Measurements from ENCODE around the gene KRT27.

The KRT27 gene

GRCh38 chr17:40794466-40794865 lies 12.1 kb upstream of the KRT27 start:
- TF ChIP-seq ESRRG (CRISPR knock-in tag; IDR thresholded peaks at IDR 0.05) = no peak
- ATAC-seq = no peak

GRCh38 chr17:40793832-40794231 lies 11.5 kb upstream of the KRT27 start:
- no peak for ATAC-seq
- no peak for TF ChIP-seq POU6F1 (CRISPR knock-in tag; IDR thresholded peaks at IDR 0.05; ENCODE audit: borderline replicate concordance, low read depth)
- no peak for TF ChIP-seq ZNF70 (CRISPR knock-in tag; IDR thresholded peaks at IDR 0.05)
- TF ChIP-seq ZNF8 (CRISPR knock-in tag; IDR thresholded peaks at IDR 0.05) = no peak
- no peak for TF ChIP-seq CSDC2 (CRISPR knock-in tag; IDR thresholded peaks at IDR 0.05)
- TF ChIP-seq BACH2 (CRISPR knock-in tag; IDR thresholded peaks at IDR 0.05; ENCODE audit: borderline replicate concordance) = no peak
- no peak for TF ChIP-seq PPARA (CRISPR knock-in tag; IDR thresholded peaks at IDR 0.05; ENCODE audit: borderline replicate concordance)
- no peak for TF ChIP-seq CSRNP3 (CRISPR knock-in tag; IDR thresholded peaks at IDR 0.05)
- no peak for TF ChIP-seq SNAI2 (CRISPR knock-in tag; IDR thresholded peaks at IDR 0.05)
- no peak for TF ChIP-seq ZNF565 (CRISPR knock-in tag; conservative IDR thresholded peaks at IDR 0.05; ENCODE audit: low read depth)
- no peak for TF ChIP-seq TSHZ2 (CRISPR knock-in tag; IDR thresholded peaks at IDR 0.05)
- no peak for TF ChIP-seq RARB (CRISPR knock-in tag; IDR thresholded peaks at IDR 0.05)
- no peak for TF ChIP-seq ARNTL (CRISPR knock-in tag; IDR thresholded peaks at IDR 0.05; ENCODE audit: borderline replicate concordance, low read depth)
- TF ChIP-seq ZFP3 (CRISPR knock-in tag; IDR thresholded peaks at IDR 0.05) = no peak
- TF ChIP-seq TCF4 (CRISPR knock-in tag; IDR thresholded peaks at IDR 0.05; ENCODE audit: borderline replicate concordance) = no peak
- TF ChIP-seq ISL1 (CRISPR knock-in tag; IDR thresholded peaks at IDR 0.05) = no peak
- no peak for TF ChIP-seq OSR1 (CRISPR knock-in tag; IDR thresholded peaks at IDR 0.05)
- no peak for TF ChIP-seq PATZ1 (CRISPR knock-in tag; IDR thresholded peaks at IDR 0.05; ENCODE audit: borderline replicate concordance)
- no peak for TF ChIP-seq ESRRG (CRISPR knock-in tag; IDR thresholded peaks at IDR 0.05)
- no peak for TF ChIP-seq ZFP30 (CRISPR knock-in tag; IDR thresholded peaks at IDR 0.05)
- TF ChIP-seq TOX (CRISPR knock-in tag; IDR thresholded peaks at IDR 0.05; ENCODE audit: borderline replicate concordance) = no peak

- no peak for ATAC-seq
- TF ChIP-seq ESRRG (CRISPR knock-in tag; IDR thresholded peaks at IDR 0.05) (no peak), ZC3H10 (CRISPR knock-in tag; IDR thresholded peaks at IDR 0.05) (no peak), TSHZ2 (CRISPR knock-in tag; IDR thresholded peaks at IDR 0.05) (no peak), CSRNP3 (CRISPR knock-in tag; IDR thresholded peaks at IDR 0.05) (no peak), POU6F1 (CRISPR knock-in tag; IDR thresholded peaks at IDR 0.05; ENCODE audit: borderline replicate concordance, low read depth) (no peak)
Measured at GRCh38 chr17:40791787-40792436, 9.6 kb upstream of the KRT27 start.
